ENCODE measurements around the gene PAX2. TPM values are rescaled to one million over a fixed set of nuclear protein-coding genes. Genes with fewer than 3 reads are reported as not detected.

PAX2 gene
- total RNA-seq, 4 donors from 2014 or later, result not detected

- Histone ChIP-seq H3K27me3 (peaks cover 0 to 55% (median 0%) of the 10 kb centered on the region in 4 donors), H3K4me1 (no peaks in the 10 kb centered on the region), H3K9me3 (peaks cover 0 to 5% (median 0%) of the 10 kb centered on the region in 4 donors), H3K27ac (replicated peaks in 1 of 4) (no peak overlapping the region), H3K36me3 (no peaks in the 10 kb centered on the region), H3K4me3 (no peak overlapping the region)
- intact Hi-C loops (cut with DNase I), result no loop called here
- no peak for TF ChIP-seq POLR2A (IDR thresholded peaks at IDR 0.05; ENCODE audit: low read depth)
- TF ChIP-seq, protein P1, sequence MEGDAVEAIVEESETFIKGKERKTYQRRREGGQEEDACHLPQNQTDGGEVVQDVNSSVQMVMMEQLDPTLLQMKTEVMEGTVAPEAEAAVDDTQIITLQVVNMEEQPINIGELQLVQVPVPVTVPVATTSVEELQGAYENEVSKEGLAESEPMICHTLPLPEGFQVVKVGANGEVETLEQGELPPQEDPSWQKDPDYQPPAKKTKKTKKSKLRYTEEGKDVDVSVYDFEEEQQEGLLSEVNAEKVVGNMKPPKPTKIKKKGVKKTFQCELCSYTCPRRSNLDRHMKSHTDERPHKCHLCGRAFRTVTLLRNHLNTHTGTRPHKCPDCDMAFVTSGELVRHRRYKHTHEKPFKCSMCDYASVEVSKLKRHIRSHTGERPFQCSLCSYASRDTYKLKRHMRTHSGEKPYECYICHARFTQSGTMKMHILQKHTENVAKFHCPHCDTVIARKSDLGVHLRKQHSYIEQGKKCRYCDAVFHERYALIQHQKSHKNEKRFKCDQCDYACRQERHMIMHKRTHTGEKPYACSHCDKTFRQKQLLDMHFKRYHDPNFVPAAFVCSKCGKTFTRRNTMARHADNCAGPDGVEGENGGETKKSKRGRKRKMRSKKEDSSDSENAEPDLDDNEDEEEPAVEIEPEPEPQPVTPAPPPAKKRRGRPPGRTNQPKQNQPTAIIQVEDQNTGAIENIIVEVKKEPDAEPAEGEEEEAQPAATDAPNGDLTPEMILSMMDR (IDR thresholded peaks at IDR 0.05), result no peak
- no peak for TF ChIP-seq EP300 (IDR thresholded peaks at IDR 0.05)
- TF ChIP-seq POLR2AphosphoS5 (IDR thresholded peaks at IDR 0.05), result no peak
- 72% methylated on average over 2 of the region's 2 CpGs for WGBS
- DNase-seq (ENCODE audit: extremely low spot score), result no peak
Observed at GRCh38 chr10:100780324-100780723, 34.9 kb downstream of the PAX2 start.

- Histone ChIP-seq H3K9me3 (peaks cover 0 to 5% (median 0%) of the 10 kb centered on the region in 4 donors), H3K36me3 (no peaks in the 10 kb centered on the region), H3K27ac (replicated peaks in 1 of 4) (no peak overlapping the region), H3K4me3 (no peak overlapping the region), H3K4me1 (no peaks in the 10 kb centered on the region), H3K27me3 (peaks cover 0 to 60% (median 0%) of the 10 kb centered on the region in 4 donors)
- TF ChIP-seq POLR2AphosphoS5 (IDR thresholded peaks at IDR 0.05) (no peak), POLR2A (IDR thresholded peaks at IDR 0.05; ENCODE audit: low read depth) (no peak), EP300 (IDR thresholded peaks at IDR 0.05) (no peak)
- TF ChIP-seq, protein P1 (IDR thresholded peaks at IDR 0.05), result no peak
- DNase-seq (ENCODE audit: extremely low spot score), result no peak
- intact Hi-C loops (cut with DNase I), result no loop called here
- 56% methylated on average over 10 of the region's 11 CpGs for WGBS
Observed at GRCh38 chr10:100781145-100781665, 35.8 kb downstream of the PAX2 start.

DNA sequence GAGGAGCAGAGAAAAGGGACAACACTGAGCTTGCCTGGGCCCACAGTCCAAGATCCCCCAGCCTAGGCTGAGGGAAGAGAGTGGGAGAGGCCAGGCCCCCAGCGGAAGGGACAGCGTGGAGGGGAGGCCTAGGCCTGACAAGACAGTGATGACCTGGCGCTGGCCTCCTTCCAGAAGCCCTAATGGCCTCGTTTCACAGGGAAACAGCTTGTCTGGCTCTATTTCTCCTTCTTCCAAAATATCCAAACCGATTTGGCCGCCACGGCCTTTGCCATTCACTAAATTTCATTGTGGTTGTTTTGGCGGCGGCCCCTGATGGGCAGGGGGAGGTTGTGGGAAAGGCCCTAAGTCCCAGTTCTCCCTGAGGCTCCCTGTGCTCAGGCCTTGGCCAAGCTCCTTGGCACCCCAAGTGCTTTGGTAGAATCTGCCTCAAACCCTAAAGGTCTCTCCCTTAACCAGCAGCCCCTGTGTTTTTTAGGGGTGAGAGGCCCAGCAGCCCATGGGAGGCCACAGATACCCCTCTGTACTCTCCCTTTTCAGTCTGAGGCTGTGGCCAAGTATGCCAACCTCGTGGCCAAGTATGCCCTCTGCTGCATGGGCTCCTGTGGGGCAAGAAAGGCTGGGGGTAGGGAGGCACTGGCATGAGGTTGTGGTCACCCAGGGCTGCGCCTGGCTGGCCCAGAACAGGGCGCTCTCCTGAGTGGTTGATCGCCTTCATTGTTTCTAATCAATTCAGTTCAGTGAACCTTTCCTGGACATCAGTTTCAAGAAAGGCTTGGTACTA lies 37.3 kb downstream of the PAX2 start:
- peaks cover 0 to 5% (median 0%) of the 10 kb centered on the region in 4 donors for H3K9me3 ChIP-seq
- H3K4me1 ChIP-seq, result no peaks in the 10 kb centered on the region
- WGBS, result 81% methylated on average over 13 of the region's 13 CpGs
- no peak for TF ChIP-seq POLR2A (IDR thresholded peaks at IDR 0.05; ENCODE audit: low read depth)
- DNase-seq (ENCODE audit: extremely low spot score), result no peak
- peaks cover 0 to 68% (median 0%) of the 10 kb centered on the region in 4 donors for H3K27me3 ChIP-seq
- intact Hi-C loops (cut with DNase I), result no loop called here
- H3K36me3 ChIP-seq, result no peaks in the 10 kb centered on the region
- H3K4me3 ChIP-seq, result no peak overlapping the region
- no peak overlapping the region for H3K27ac ChIP-seq (replicated peaks in 1 of 4)

DNA sequence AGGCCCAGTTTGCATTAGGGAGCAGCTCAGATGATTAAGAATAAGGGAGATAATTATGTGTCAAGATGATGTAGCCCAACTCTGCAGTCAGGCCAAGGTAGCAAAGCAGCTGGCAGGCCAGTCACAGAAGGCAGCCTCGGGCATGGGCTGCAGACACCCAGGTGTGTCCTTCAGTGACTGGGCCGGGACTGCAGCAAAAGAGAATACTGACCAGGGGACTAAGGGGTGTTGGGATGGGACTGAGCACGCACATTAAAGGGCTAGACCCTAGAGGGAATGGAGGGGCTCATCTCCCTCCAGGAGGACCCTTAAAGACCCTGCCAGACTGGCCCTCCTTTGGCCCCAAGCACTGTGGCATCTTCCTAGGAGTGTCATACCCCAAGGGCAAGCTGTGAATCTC lies 38.7 kb downstream of the PAX2 start:
- Histone ChIP-seq H3K4me1 (no peaks in the 10 kb centered on the region), H3K9me3 (peaks cover 0 to 5% (median 0%) of the 10 kb centered on the region in 4 donors), H3K4me3 (no peak overlapping the region), H3K36me3 (no peaks in the 10 kb centered on the region), H3K27me3 (peaks cover 0 to 60% (median 0%) of the 10 kb centered on the region in 4 donors), H3K27ac (replicated peaks in 1 of 4) (no peak overlapping the region)
- no peak for TF ChIP-seq EP300 (IDR thresholded peaks at IDR 0.05)
- no peak for TF ChIP-seq POLR2AphosphoS5 (IDR thresholded peaks at IDR 0.05)
- TF ChIP-seq POLR2A (IDR thresholded peaks at IDR 0.05; ENCODE audit: low read depth), result no peak
- TF ChIP-seq, protein P1 (IDR thresholded peaks at IDR 0.05), result no peak
- no peak for DNase-seq (ENCODE audit: extremely low spot score)
- intact Hi-C loops (cut with DNase I), result no loop called here
- 92% methylated on average over 3 of the region's 3 CpGs for WGBS

DNA sequence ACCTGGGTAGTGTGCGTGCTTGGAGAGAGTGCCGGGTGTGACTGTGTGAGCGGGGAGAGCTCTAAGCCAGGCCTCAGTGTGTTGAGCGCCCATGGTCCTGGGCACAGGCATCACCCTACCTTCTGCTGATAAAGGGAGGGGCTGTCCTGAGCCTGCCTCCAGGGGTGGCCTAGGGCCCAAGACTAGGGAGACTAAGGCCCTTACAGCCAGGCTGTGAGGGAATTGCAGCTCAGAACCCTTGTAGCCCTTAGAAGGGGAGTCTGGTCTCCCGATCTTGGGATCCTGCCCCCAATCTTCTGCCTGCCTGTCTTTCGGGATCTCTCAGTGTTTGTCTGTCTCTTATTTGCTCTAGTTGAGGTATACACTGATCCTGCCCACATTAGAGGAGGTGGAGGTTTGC lies 41.2 kb downstream of the PAX2 start:
- Histone ChIP-seq H3K27ac (replicated peaks in 1 of 4) (no peak overlapping the region), H3K36me3 (no peaks in the 10 kb centered on the region), H3K27me3 (peaks cover 0 to 41% (median 0%) of the 10 kb centered on the region in 4 donors), H3K4me1 (peaks cover 0 to 13% (median 12%) of the 10 kb centered on the region in 4 donors), H3K4me3 (no peak overlapping the region), H3K9me3 (no peaks in the 10 kb centered on the region)
- no peak for TF ChIP-seq POLR2A (IDR thresholded peaks at IDR 0.05; ENCODE audit: low read depth)
- no peak for DNase-seq (ENCODE audit: extremely low spot score)
- 94% methylated on average over 4 of the region's 6 CpGs for WGBS
- intact Hi-C loops (cut with DNase I), result no loop called here
